Sigmoid colon (tissue), 4 donors: ENCODE results near the gene GDPD5.

Experiments
- CTCF ChIP-seq, 4 experiments: fragments of 450-650 bp in 3 of 4; fragments of 200-600 bp in 1 of 4; IDR thresholded peaks; one replicate each; pipeline ENCODE4 v1.5.1; 2016 to 2019; ENCODE audit warnings: antibody characterized with exemption in 4 of 4, mild to moderate bottlenecking in 3 of 4, moderate library complexity in 2 of 4
- EP300 ChIP-seq, 4 donors: sonication (generic); formaldehyde crosslinking; IDR thresholded peaks; one replicate each; pipeline ENCODE4 v1.6.1; 2017; ENCODE audit warnings: antibody characterized with exemption in 4 of 4
- POLR2A ChIP-seq, 2 donors: fragments of 450-650 bp; IDR thresholded peaks; one replicate each; pipeline ENCODE4 v1.6.1; 2016; ENCODE audit warnings: antibody characterized with exemption in 2 of 2, mild to moderate bottlenecking in 2 of 2, moderate library complexity in 2 of 2
- POLR2AphosphoS5 ChIP-seq, 4 donors: sonication (generic); formaldehyde crosslinking; IDR thresholded peaks; one replicate each; pipeline ENCODE4 v1.6.1; 2017; ENCODE audit warnings: antibody characterized with exemption in 4 of 4

GRCh38 chr11:75553889-75554257, 28.1 kb upstream of the GDPD5 start:
- TF ChIP-seq CTCF (IDR thresholded peaks at IDR 0.05) (no peak), POLR2A (IDR thresholded peaks at IDR 0.05) (no peak), EP300 (IDR thresholded peaks at IDR 0.05) (no peak), POLR2AphosphoS5 (IDR thresholded peaks at IDR 0.05) (no peak)
